Tibial artery (tissue), 4 donors: ENCODE data around the gene RFPL3.

Experiments
- DNase-seq, 2 donors: peaks; one replicate each; pipeline ENCODE4 v3.0.0-alpha.2; 2019
- H3K27ac ChIP-seq, 2 donors: fragments of 200-600 bp; sonication (generic) in 1 of 2; 1 replicate in 1 of 2; 2 replicates in 1 of 2; pipeline ENCODE4 v1.5.1; 2018 to 2019; ENCODE audit warnings: mild to moderate bottlenecking in 1 of 2
- H3K27me3 ChIP-seq, 2 donors: fragments of 200-600 bp; sonication (generic) in 1 of 2; one replicate each; pipeline versions ENCODE4 v1.5.1 to v1.6.0; 2016 to 2019
- H3K36me3 ChIP-seq, 3 donors: fragments of 200-600 bp; sonication (generic) in 2 of 3; one replicate each; pipeline ENCODE4 v1.5.1; 2016 to 2019; ENCODE audit warnings: mild to moderate bottlenecking in 2 of 3
- H3K4me1 ChIP-seq, 4 donors: fragments of 200-600 bp; sonication (generic) in 2 of 4; 1 replicate in 3 of 4; 2 replicates in 1 of 4; pipeline ENCODE4 v1.5.1; 2016 to 2019
- H3K4me3 ChIP-seq, 2 donors: fragments of 200-600 bp; sonication (generic) in 1 of 2; 1 replicate in 1 of 2; 2 replicates in 1 of 2; pipeline ENCODE4 v1.5.1; 2018 to 2019; ENCODE audit warnings: mild to moderate bottlenecking in 2 of 2
- H3K9me3 ChIP-seq, 3 donors: fragments of 200-600 bp; sonication (generic) in 1 of 3; one replicate each; pipeline ENCODE4 v1.5.1; 2016 to 2019
- intact Hi-C: fragments of 100-400 bp; cut with DNase I; formaldehyde crosslinking; loops from one replicate; pipeline ENCODE4 v1.15.0; 2023; ENCODE audit warnings: low total_unique reads
- TF ChIP-seq, protein P1 (sequence below), 2 experiments: fragments of 200-600 bp in 1 of 2; fragments of 450-650 bp in 1 of 2; IDR thresholded peaks; one replicate each; pipeline ENCODE4 v1.5.1; 2017 to 2019; ENCODE audit warnings: antibody characterized with exemption in 2 of 2, mild to moderate bottlenecking in 1 of 2, moderate library complexity in 1 of 2

Gene RFPL3

DNA sequence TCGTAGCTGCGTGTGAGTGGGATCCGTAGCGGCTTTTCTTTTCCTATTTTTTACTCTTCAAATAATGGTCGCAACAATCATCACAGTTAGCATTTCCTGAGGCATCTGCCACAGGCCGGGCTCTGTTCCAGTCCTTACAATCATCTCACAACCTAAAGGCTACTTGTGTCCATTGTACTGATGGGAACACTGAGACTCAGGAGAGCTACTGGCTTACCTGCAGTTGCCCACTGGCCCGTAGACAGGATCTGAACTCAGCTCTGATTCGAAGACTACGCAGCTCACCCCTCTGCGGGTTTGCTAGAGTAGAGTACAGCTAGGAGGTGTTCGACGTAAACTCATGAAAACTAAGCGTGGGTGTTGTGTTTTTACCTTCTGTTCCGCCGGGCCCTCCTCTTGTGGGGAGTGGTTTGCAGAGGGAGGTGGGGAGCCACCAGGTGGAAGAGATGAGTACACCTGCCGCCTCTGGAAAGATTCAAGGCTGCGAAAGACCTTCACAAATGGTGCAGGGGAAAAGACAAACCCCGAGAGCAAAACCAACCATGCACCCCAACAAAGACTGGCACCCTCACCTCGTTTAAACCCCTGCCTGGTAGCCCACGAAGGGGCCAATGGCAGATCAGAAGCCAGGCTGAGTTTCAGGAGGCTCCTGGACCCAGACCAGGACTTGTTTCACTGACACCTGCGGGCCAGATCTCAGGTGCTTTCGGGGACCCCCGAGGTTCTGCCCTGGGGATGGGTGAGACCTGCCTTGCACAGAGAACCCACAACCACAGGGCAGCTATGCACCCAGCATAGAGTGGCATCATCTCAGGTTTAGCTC, 18.3 kb upstream of the RFPL3 start:
- TF ChIP-seq, protein P1, sequence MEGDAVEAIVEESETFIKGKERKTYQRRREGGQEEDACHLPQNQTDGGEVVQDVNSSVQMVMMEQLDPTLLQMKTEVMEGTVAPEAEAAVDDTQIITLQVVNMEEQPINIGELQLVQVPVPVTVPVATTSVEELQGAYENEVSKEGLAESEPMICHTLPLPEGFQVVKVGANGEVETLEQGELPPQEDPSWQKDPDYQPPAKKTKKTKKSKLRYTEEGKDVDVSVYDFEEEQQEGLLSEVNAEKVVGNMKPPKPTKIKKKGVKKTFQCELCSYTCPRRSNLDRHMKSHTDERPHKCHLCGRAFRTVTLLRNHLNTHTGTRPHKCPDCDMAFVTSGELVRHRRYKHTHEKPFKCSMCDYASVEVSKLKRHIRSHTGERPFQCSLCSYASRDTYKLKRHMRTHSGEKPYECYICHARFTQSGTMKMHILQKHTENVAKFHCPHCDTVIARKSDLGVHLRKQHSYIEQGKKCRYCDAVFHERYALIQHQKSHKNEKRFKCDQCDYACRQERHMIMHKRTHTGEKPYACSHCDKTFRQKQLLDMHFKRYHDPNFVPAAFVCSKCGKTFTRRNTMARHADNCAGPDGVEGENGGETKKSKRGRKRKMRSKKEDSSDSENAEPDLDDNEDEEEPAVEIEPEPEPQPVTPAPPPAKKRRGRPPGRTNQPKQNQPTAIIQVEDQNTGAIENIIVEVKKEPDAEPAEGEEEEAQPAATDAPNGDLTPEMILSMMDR (IDR thresholded peaks at IDR 0.05) = no peak
- Histone ChIP-seq H3K27ac (no peak overlapping the region), H3K4me1 (no peaks in the 10 kb centered on the region), H3K36me3 (no peaks in the 10 kb centered on the region), H3K9me3 (no peaks in the 10 kb centered on the region), H3K4me3 (no peak overlapping the region), H3K27me3 (peaks cover 0 to 25% of the 10 kb centered on the region in 2 donors)
- DNase-seq = no peak
- intact Hi-C loops = no loop called here

- H3K9me3 ChIP-seq = no peaks in the 10 kb centered on the region
- TF ChIP-seq, protein P1 (IDR thresholded peaks at IDR 0.05) = no peak
- H3K4me1 ChIP-seq = no peaks in the 10 kb centered on the region
- DNase-seq = no peak
- H3K27ac ChIP-seq = no peak overlapping the region
- peaks cover 0 to 24% of the 10 kb centered on the region in 2 donors for H3K27me3 ChIP-seq
- intact Hi-C loops = no loop called here
- no peaks in the 10 kb centered on the region for H3K36me3 ChIP-seq
- no peak overlapping the region for H3K4me3 ChIP-seq
Measured at GRCh38 chr22:32340411-32340810, 17.3 kb upstream of the RFPL3 start.

- Histone ChIP-seq H3K4me3 (no peak overlapping the region), H3K27me3 (peaks cover 0 to 21% of the 10 kb centered on the region in 2 donors), H3K27ac (no peak overlapping the region), H3K9me3 (no peaks in the 10 kb centered on the region), H3K4me1 (no peaks in the 10 kb centered on the region), H3K36me3 (no peaks in the 10 kb centered on the region)
- intact Hi-C loops = no loop called here
- DNase-seq = no peak
- TF ChIP-seq, protein P1 (IDR thresholded peaks at IDR 0.05) = no peak
Measured at GRCh38 chr22:32341122-32341740, 16.4 kb upstream of the RFPL3 start.

- TF ChIP-seq, protein P1 (IDR thresholded peaks at IDR 0.05) = no peak
- intact Hi-C loops = no loop called here
- DNase-seq = no peak
- H3K4me3 ChIP-seq = no peak overlapping the region
- no peaks in the 10 kb centered on the region for H3K9me3 ChIP-seq
- H3K27ac ChIP-seq = no peak overlapping the region
- H3K27me3 ChIP-seq = peaks cover 0 to 21% of the 10 kb centered on the region in 2 donors
- H3K4me1 ChIP-seq = no peaks in the 10 kb centered on the region
- H3K36me3 ChIP-seq = no peaks in the 10 kb centered on the region
Measured at GRCh38 chr22:32342977-32343376, 14.7 kb upstream of the RFPL3 start.

DNA sequence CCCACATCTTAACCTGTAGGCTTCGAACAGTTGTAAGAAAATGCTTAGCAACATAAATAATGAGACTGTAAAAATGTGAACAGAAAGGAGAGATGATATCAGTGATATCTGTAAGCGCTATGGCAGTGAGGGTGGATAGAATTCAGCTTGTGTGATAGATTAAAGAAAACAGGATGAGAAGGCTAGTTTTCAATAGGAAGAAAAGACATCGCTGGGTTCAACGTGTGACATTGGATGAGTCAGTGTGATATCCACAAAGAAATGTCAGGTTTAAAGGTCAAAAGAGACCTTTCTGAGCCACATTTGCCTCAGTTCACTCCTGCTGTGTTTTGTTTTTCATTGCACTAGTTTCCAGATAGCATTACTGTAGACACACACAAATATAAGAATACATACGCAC, 13.7 kb upstream of the RFPL3 start:
- TF ChIP-seq, protein P1 (IDR thresholded peaks at IDR 0.05) = no peak
- Histone ChIP-seq H3K9me3 (no peaks in the 10 kb centered on the region), H3K36me3 (no peaks in the 10 kb centered on the region), H3K27me3 (peaks cover 0 to 21% of the 10 kb centered on the region in 2 donors), H3K4me3 (no peak overlapping the region), H3K27ac (no peak overlapping the region), H3K4me1 (no peaks in the 10 kb centered on the region)
- DNase-seq = no peak
- intact Hi-C loops = no loop called here
